GM12878 (cell line): Measurements from ENCODE around the gene C3orf49. TPM values are rescaled to one million over a fixed set of nuclear protein-coding genes. Genes with fewer than 3 reads are reported as not detected.
A peak's percentile ranks its signal among the peaks of the same experiment; 100 is the strongest.

Experiments used
- ATAC-seq: fragments of 200-7000 bp; cut with Tn5 transposase; 3 replicates; pipeline ENCODE4 v1.9.1; 2020; ENCODE audit warnings: mild to moderate bottlenecking, moderate library complexity
- BruUV-seq: library from RNA; stranded (reverse); fragments of 400-500 nt; replicated peaks from 2 replicates; lab custom pipeline; 2021; lab: Mats Ljungman, UMichigan
- CTCF ChIA-PET: fragments of 300-600 bp; sonication (Branson Sonifier 250); formaldehyde crosslinking; extraction: SDS; loops from one replicate; lab custom pipeline; 2021; ENCODE audit warnings: inconsistent platforms; lab: Yijun Ruan, JAX
- POLR2A ChIA-PET: fragments of 350-600 bp; formaldehyde crosslinking; extraction: SDS; loops from one replicate; lab custom pipeline; 2021; ENCODE audit warnings: inconsistent platforms; lab: Charles Lee
- RAD21 ChIA-PET: fragments of 300-600 bp; sonication (Branson Sonifier 250); formaldehyde crosslinking; loops from one replicate; lab custom pipeline; 2023; ENCODE audit warnings: antibody characterized with exemption; ENCODE audit not compliant: unreplicated experiment; lab: Charles Lee
- SMC1A ChIA-PET: fragments of 300-600 bp; sonication (Branson Sonifier 250); formaldehyde crosslinking; loops from one replicate; lab custom pipeline; 2023; ENCODE audit not compliant: unreplicated experiment, uncharacterized antibody; lab: Charles Lee
- DNase-seq: peaks from one replicate; pipeline ENCODE4 v3.0.0-alpha.2; 2011; ENCODE audit warnings: low read depth, low spot score
- FAIRE-seq: peaks from 3 replicates; lab custom pipeline; 2011; peaks lifted over from hg19 to GRCh38; lab: Jason Lieb, UNC
- H2AFZ ChIP-seq: 2 replicates; pipeline ENCODE4 v1.6.0; 2011; ENCODE audit warnings: low read depth, low read length, control low read depth; ENCODE audit not compliant: control insufficient read depth
- H3K27ac ChIP-seq: 2 replicates; pipeline ENCODE4 v1.5.1; 2011; ENCODE audit warnings: control low read depth; ENCODE audit not compliant: control insufficient read depth, insufficient read depth
- H3K27me3 ChIP-seq, 2 experiments: replicated peaks in 1 of 2; 2 replicates each; pipeline versions ENCODE4 v1.6.0 to v1.6.1; 2011; ENCODE audit warnings: low read length in 1 of 2; ENCODE audit not compliant: control insufficient read depth in 2 of 2, insufficient read depth in 2 of 2
- H3K36me3 ChIP-seq, 2 experiments: 2 replicates each; pipeline ENCODE4 v1.5.1; 2011; ENCODE audit warnings: low read length in 1 of 2; ENCODE audit not compliant: control insufficient read depth in 2 of 2, insufficient read depth in 2 of 2
- H3K4me1 ChIP-seq: 2 replicates; pipeline ENCODE4 v1.6.1; 2011; ENCODE audit warnings: mild to moderate bottlenecking, low read length, moderate library complexity, mixed read lengths; ENCODE audit not compliant: control insufficient read depth, insufficient read depth
- H3K4me2 ChIP-seq: 2 replicates; pipeline ENCODE4 v1.6.0; 2011; ENCODE audit warnings: control low read depth; ENCODE audit not compliant: control insufficient read depth, insufficient read depth
- H3K4me3 ChIP-seq: fragments of 200-600 bp; sonication (generic); 2 replicates; pipeline ENCODE4 v1.5.1; 2016
- H3K79me2 ChIP-seq: 2 replicates; pipeline ENCODE4 v1.6.0; 2011; ENCODE audit warnings: low read length; ENCODE audit not compliant: control insufficient read depth, insufficient read depth
- H3K9ac ChIP-seq: 2 replicates; pipeline ENCODE4 v1.8.0; 2011; ENCODE audit warnings: low read length, control low read depth, mixed read lengths; ENCODE audit not compliant: control insufficient read depth, insufficient read depth
- H3K9me3 ChIP-seq: replicated peaks from 3 replicates; pipeline ENCODE4 v1.5.1; 2011; ENCODE audit warnings: mild to moderate bottlenecking, low read length; ENCODE audit not compliant: control insufficient read depth, insufficient read depth
- H4K20me1 ChIP-seq: 2 replicates; pipeline ENCODE4 v1.6.0; 2011; ENCODE audit not compliant: control insufficient read depth, insufficient read depth
- BMI1 ChIP-seq: fragments of 450-650 bp; IDR thresholded peaks from 2 replicates; pipeline ENCODE4 v1.6.1; 2016; ENCODE audit warnings: mild to moderate bottlenecking, moderate library complexity, borderline replicate concordance
- CHD1 ChIP-seq: IDR thresholded peaks from 2 replicates; pipeline ENCODE4 v1.6.1; 2012; ENCODE audit warnings: low read depth, low read length, improper control_type of control experiment
- ETV6 ChIP-seq, 2 experiments: fragments of 450-650 bp in 1 of 2; IDR thresholded peaks in 1 of 2; conservative IDR thresholded peaks in 1 of 2; 2 replicates each; pipeline ENCODE4 v1.6.1; 2014; ENCODE audit warnings: antibody characterized with exemption in 1 of 2, borderline replicate concordance in 1 of 2, low read depth in 1 of 2, mild to moderate bottlenecking in 1 of 2, moderate library complexity in 1 of 2
- FOXK2 ChIP-seq: fragments of 450-650 bp; IDR thresholded peaks from 2 replicates; pipeline ENCODE4 v1.6.1; 2017; ENCODE audit warnings: mild to moderate bottlenecking, moderate library complexity
- HDAC6 ChIP-seq: fragments of 200-600 bp; sonication (generic); IDR thresholded peaks from one replicate; pipeline ENCODE4 v1.8.0; 2017; ENCODE audit warnings: antibody characterized with exemption; ENCODE audit not compliant: unreplicated experiment
- IRF4 ChIP-seq: IDR thresholded peaks from 2 replicates; pipeline ENCODE4 v1.6.1; 2011; ENCODE audit warnings: low read depth, low read length
- MYC ChIP-seq: IDR thresholded peaks from 2 replicates; pipeline ENCODE4 v1.6.1; 2011; ENCODE audit warnings: mild to moderate bottlenecking, low read length, moderate library complexity, inconsistent platforms; ENCODE audit not compliant: insufficient read depth, insufficient replicate concordance, insufficient read length, severe bottlenecking
- PAX8 ChIP-seq: fragments of 450-650 bp; IDR thresholded peaks from 2 replicates; pipeline ENCODE4 v1.6.1; 2017; ENCODE audit warnings: mild to moderate bottlenecking, moderate library complexity
- POLR2AphosphoS5 ChIP-seq: IDR thresholded peaks from 2 replicates; pipeline ENCODE4 v1.6.1; 2011; ENCODE audit warnings: mild to moderate bottlenecking, low read length, inconsistent platforms
- RELA ChIP-seq: fragments of 450-650 bp; IDR thresholded peaks from 2 replicates; pipeline ENCODE4 v1.8.0; 2014; ENCODE audit warnings: borderline replicate concordance; ENCODE audit not compliant: partially characterized antibody
- SP1 ChIP-seq: IDR thresholded peaks from one replicate; pipeline ENCODE4 v1.6.1; 2011; ENCODE audit warnings: low read depth, low read length
- SREBF1 ChIP-seq: IDR thresholded peaks from 2 replicates; pipeline ENCODE4 v1.6.1; 2012; ENCODE audit warnings: mild to moderate bottlenecking, low read length
- STAT1 ChIP-seq: fragments of 450-650 bp; conservative IDR thresholded peaks from 2 replicates; pipeline ENCODE4 v1.6.1; 2014; ENCODE audit warnings: antibody characterized with exemption, mild to moderate bottlenecking
- ZSCAN29 ChIP-seq: fragments of 450-650 bp; IDR thresholded peaks from 2 replicates; pipeline ENCODE4 v1.6.1; 2017; ENCODE audit warnings: mild to moderate bottlenecking, moderate library complexity
- WGBS: methylation state at CpG from one replicate; pipeline ENCODE4 v1.1.6; 2016; ENCODE audit warnings: low lambda C conversion rate; ENCODE audit not compliant: insufficient replicate concordance, insufficient coverage; ENCODE audit errors: missing lambda C conversion rate; 5-methylcytosine and 5-hydroxymethylcytosine counted together
- in situ Hi-C: fragments of 300-500 bp; cut with MboI; formaldehyde crosslinking; loops from 9 replicates; pipeline ENCODE4 v1.14.3; 2018; ENCODE audit warnings: mixed read lengths
- intact Hi-C: fragments of 100-400 bp; cut with micrococcal nuclease; formaldehyde crosslinking; loops from one replicate; pipeline ENCODE4 v1.14.2; 2022; ENCODE audit not compliant: unreplicated experiment
- polyA plus RNA-seq, 11 experiments: library from polyadenylated mRNA; depleted of rRNA in 4 of 11; unstranded in 6 of 11; stranded (reverse) in 5 of 11; fragments of >200 nt; fragmentation: Nextera tagmentation in 4 of 11; fragmentation: Illumina TruSeq in 1 of 11; extraction: Ambion mirVana in 4 of 11; extraction: Trizol in 1 of 11; gene quantifications; 1 replicate in 1 of 11; 2 replicates in 10 of 11; pipeline versions ENCODE4 v1.2.1 to v1.2.3, GENCODE V29; 2011 to 2016; ENCODE audit warnings: inconsistent platforms in 2 of 11, missing spikeins in 2 of 11, low read depth in 1 of 11
- total RNA-seq, 4 experiments: library from RNA; depleted of rRNA in 3 of 4; stranded (reverse); fragments of >200 nt in 3 of 4; fragmentation: Illumina TruSeq in 1 of 4; extraction: Trizol in 1 of 4; gene quantifications; 2 replicates each; pipeline versions ENCODE4 v1.2.1 to v1.2.3, GENCODE V29; 2013 to 2021

C3orf49 gene
- total and polyA plus RNA-seq, 10 of the 15 experiments (the other 5 are each of a cell fraction or from before 2014, with no cell fraction given) = 0.21 TPM; not detected in 9

DNA sequence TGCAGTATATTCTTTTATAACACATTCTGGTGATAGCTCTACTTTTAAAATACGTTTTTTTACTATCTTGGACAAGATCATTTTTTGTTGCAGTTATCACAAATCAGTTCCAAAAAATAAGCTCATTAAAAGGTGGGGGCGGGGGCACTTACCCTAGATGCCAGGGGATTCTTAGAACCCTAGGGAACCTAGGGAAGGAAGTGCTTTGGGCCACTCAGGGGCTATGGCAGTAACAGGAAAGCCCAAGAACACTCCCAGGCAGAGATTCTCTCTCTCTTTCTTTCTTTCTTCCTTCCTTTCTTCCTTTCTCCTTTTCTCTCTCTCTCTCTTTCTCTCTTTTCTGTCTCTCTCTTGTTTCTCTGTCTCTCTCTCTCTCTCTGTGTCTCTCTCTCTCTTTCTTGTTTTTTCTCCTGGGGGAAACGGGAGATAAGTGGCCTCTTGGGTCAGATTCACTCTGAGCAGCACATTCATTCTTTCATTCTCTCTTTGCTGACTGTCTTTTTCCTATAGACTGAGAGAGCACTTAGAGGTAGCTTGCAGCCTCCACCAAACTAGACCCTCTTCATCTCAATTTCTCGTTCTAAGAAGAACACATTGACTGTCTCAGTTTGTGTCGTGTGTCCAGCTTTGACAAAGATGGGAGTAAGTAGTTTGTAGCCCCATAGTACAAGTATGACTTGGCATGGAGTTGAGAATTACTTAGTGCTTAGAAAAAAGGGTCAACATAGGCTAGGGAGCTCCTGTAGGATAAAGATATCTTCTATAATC lies 76.5 kb downstream of the C3orf49 start:
- Histone ChIP-seq H3K4me3 (peak overlapping the region; percentile 31; the same call in 1 of the 2 replicates), H3K9ac (no peak overlapping the region)

More for the DNA sequence above, 76.5 kb downstream of the C3orf49 start:
- Histone ChIP-seq H3K27ac (peak overlapping the region; percentile 54), H4K20me1 (no peaks in the 10 kb centered on the region), H3K79me2 (peaks cover 20% of the 10 kb centered on the region), H3K9me3 (no peaks in the 10 kb centered on the region), H2AFZ (no peak overlapping the region), H3K4me1 (peaks cover 11% of the 10 kb centered on the region; the same call in 1 of the 2 replicates), H3K27me3 (no peaks in the 10 kb centered on the region), H3K36me3 (peaks cover 2 to 7% of the 10 kb centered on the region in 2 experiments), H3K4me2 (peak overlapping the region; percentile 50)
- intact Hi-C loops (no loop called here), in situ Hi-C loops (no loop called here)
- SMC1A ChIA-PET = interaction anchor here (1.1 to 2.3 kb wide), 8 partner anchors 12 to 42 kb away, joined by 3 to 9 read pairs (median 4); no protein-coding TSS in a partner anchor
- DNase-seq (no peak), FAIRE-seq (peak; percentile 31), ATAC-seq (peak; percentile 45)
- TF ChIP-seq SREBF1 = no peak
- no peak for TF ChIP-seq STAT1
- no peak for TF ChIP-seq HDAC6
- no peak for TF ChIP-seq POLR2AphosphoS5
- no peak for TF ChIP-seq IRF4
- no peak for TF ChIP-seq PAX8
- TF ChIP-seq BMI1 = no peak
- TF ChIP-seq ZSCAN29 = no peak
- no peak for TF ChIP-seq SP1
- no peak for TF ChIP-seq MYC
- no peak for TF ChIP-seq FOXK2
- no peak for TF ChIP-seq ETV6 (conservative IDR thresholded peaks at IDR 0.05 in 1 of 2, IDR thresholded peaks at IDR 0.05 in 1 of 2; ENCODE audit: borderline replicate concordance in 1 of 2, low read depth in 1 of 2)
- TF ChIP-seq CHD1 = no peak
- no peak for TF ChIP-seq RELA
- POLR2A ChIA-PET = interaction anchor here (0.8 to 1.9 kb wide), 2 partner anchors 11 to 22 kb away, joined by 3 to 7 read pairs; no protein-coding TSS in a partner anchor
- BruUV-seq = no TSS peak
- WGBS = 22% methylated on average over 5 of the region's 5 CpGs
- CTCF ChIA-PET = interaction anchor here (1.0 to 1.5 kb wide), 6 partner anchors 9 to 128 kb away, joined by 3 to 4 read pairs (median 3); no protein-coding TSS in a partner anchor
- RAD21 ChIA-PET = interaction anchor here (1.1 to 1.3 kb wide), 2 partner anchors 20 to 77 kb away, joined by 3 to 4 read pairs; partner anchors contain the start of gene C3orf49
